B cell (primary cell): Measurements from ENCODE around the gene SMU1. TPM values are rescaled to one million over a fixed set of nuclear protein-coding genes. Genes with fewer than 3 reads are reported as not detected.

Source experiments
- ATAC-seq: fragments of 200-7000 bp; cut with Tn5 transposase; one replicate; pipeline ENCODE4 v1.10.0; 2021; ENCODE audit warnings: low read depth, mild to moderate bottlenecking, moderate number of reproducible peaks, moderate library complexity
- CTCF ChIA-PET: fragments of 350-600 bp; sonication (Branson Sonifier 250); formaldehyde crosslinking; loops from one replicate; lab custom pipeline; 2021; ENCODE audit warnings: antibody characterized with exemption, inconsistent platforms; lab: Charles Lee
- POLR2A ChIA-PET: fragments of 350-600 bp; sonication (Branson Sonifier 250); formaldehyde crosslinking; loops from one replicate; lab custom pipeline; 2021; ENCODE audit warnings: antibody characterized with exemption; lab: Charles Lee
- DNase-seq: peaks from one replicate; pipeline ENCODE4 v3.0.0; 2013
- H2AFZ ChIP-seq: 2 replicates; pipeline ENCODE4 v1.6.1; 2012; ENCODE audit warnings: mild to moderate bottlenecking, low read depth, low read length; ENCODE audit not compliant: insufficient read depth, poor library complexity, severe bottlenecking
- H3K27ac ChIP-seq, 2 donors: 1 replicate in 1 of 2; 2 replicates in 1 of 2; pipeline ENCODE4 v1.5.1; 2012 to 2013; ENCODE audit warnings: low read length in 2 of 2, mild to moderate bottlenecking in 2 of 2, moderate library complexity in 1 of 2
- H3K27me3 ChIP-seq, 4 experiments: fragments of 200-600 bp in 1 of 4; sonication (generic) in 1 of 4; replicated peaks in 1 of 4; 1 replicate in 2 of 4; 2 replicates in 2 of 4; pipeline versions ENCODE4 v1.6.1 to v1.7.0; 2013 to 2016; ENCODE audit warnings: low read length in 3 of 4, mild to moderate bottlenecking in 2 of 4, mixed read lengths in 1 of 4, moderate library complexity in 1 of 4; ENCODE audit not compliant: insufficient read depth in 4 of 4, control insufficient read depth in 3 of 4; ENCODE audit errors: control extremely low read depth in 1 of 4
- H3K36me3 ChIP-seq, 2 experiments: replicated peaks in 1 of 2; 1 replicate in 1 of 2; 2 replicates in 1 of 2; pipeline versions ENCODE4 v1.6.1 to v1.7.1; 2013; ENCODE audit warnings: low read length in 1 of 2; ENCODE audit not compliant: insufficient read depth in 2 of 2, control insufficient read depth in 1 of 2; ENCODE audit errors: control extremely low read depth in 1 of 2, extremely low read depth in 1 of 2
- H3K4me1 ChIP-seq, 2 donors: fragments of 200-600 bp in 1 of 2; sonication (generic) in 1 of 2; 1 replicate in 1 of 2; 2 replicates in 1 of 2; pipeline versions ENCODE4 v1.5.1 to v1.6.1; 2013 to 2017; ENCODE audit warnings: low read length in 2 of 2; ENCODE audit not compliant: control insufficient read depth in 2 of 2, insufficient read depth in 2 of 2
- H3K4me2 ChIP-seq: replicated peaks from 2 replicates; pipeline ENCODE3; 2012; ENCODE audit warnings: mild to moderate bottlenecking, low read depth, low read length; ENCODE audit not compliant: poor library complexity, severe bottlenecking
- H3K4me3 ChIP-seq, 5 experiments: fragments of 200-600 bp in 1 of 5; sonication (generic) in 1 of 5; 1 replicate in 3 of 5; 2 replicates in 2 of 5; pipeline versions ENCODE4 v1.5.1 to v1.7.0; 2011 to 2016; ENCODE audit warnings: low read length in 4 of 5, mild to moderate bottlenecking in 4 of 5, low read depth in 2 of 5, control low read depth in 1 of 5, moderate library complexity in 1 of 5; ENCODE audit not compliant: insufficient read depth in 1 of 5; ENCODE audit errors: control extremely low read depth in 1 of 5, extremely low read depth in 1 of 5
- H3K79me2 ChIP-seq: fragments of 200-600 bp; sonication (generic); one replicate; pipeline ENCODE4 v1.6.0; 2016; ENCODE audit warnings: low read length; ENCODE audit not compliant: control insufficient read depth, insufficient read depth
- H3K9ac ChIP-seq: fragments of 200-600 bp; sonication (generic); 2 replicates; pipeline ENCODE4 v1.6.1; 2017; ENCODE audit warnings: mild to moderate bottlenecking, low read length, moderate library complexity
- H3K9me3 ChIP-seq, 3 donors: one replicate each; pipeline versions ENCODE4 v1.6.1 to v1.7.1; 2013; ENCODE audit warnings: low read length in 2 of 3; ENCODE audit not compliant: control insufficient read depth in 2 of 3, insufficient read depth in 1 of 3; ENCODE audit errors: control extremely low read depth in 1 of 3
- H4K20me1 ChIP-seq: 2 replicates; pipeline ENCODE4 v1.6.0; 2012; ENCODE audit warnings: mild to moderate bottlenecking, low read length; ENCODE audit not compliant: insufficient read depth, control insufficient read depth, poor library complexity, severe bottlenecking
- H3K27ac Mint-ChIP-seq: one replicate; pipeline ENCODE4 v1.8.0; 2021; ENCODE audit warnings: mixed read lengths
- H3K27me3 Mint-ChIP-seq: one replicate; pipeline ENCODE4 v1.8.0; 2021; ENCODE audit warnings: mixed read lengths
- H3K4me1 Mint-ChIP-seq: one replicate; pipeline ENCODE4 v1.8.0; 2021; ENCODE audit warnings: mixed read lengths
- H3K4me3 Mint-ChIP-seq: one replicate; pipeline ENCODE4 v1.8.0; 2021; ENCODE audit warnings: mixed read lengths
- H3K9me3 Mint-ChIP-seq: one replicate; pipeline ENCODE4 v1.8.0; 2022; ENCODE audit warnings: mixed read lengths; ENCODE audit not compliant: insufficient read depth
- CTCF ChIP-seq: fragments of 200-600 bp; IDR thresholded peaks from one replicate; pipeline ENCODE4 v1.8.0; 2022; ENCODE audit warnings: antibody characterized with exemption, mild to moderate bottlenecking
- EZH2 ChIP-seq: IDR thresholded peaks from 2 replicates; pipeline ENCODE4 v1.6.1; 2012; ENCODE audit warnings: borderline replicate concordance, low read depth, mild to moderate bottlenecking, moderate library complexity, low read length; ENCODE audit not compliant: insufficient read depth, poor library complexity, severe bottlenecking
- WGBS: methylation state at CpG from one replicate; pipeline ENCODE4 v1.1.5; 2013; ENCODE audit warnings: missing lambda C conversion rate; ENCODE audit not compliant: insufficient coverage; 5-methylcytosine and 5-hydroxymethylcytosine counted together
- intact Hi-C: fragments of 100-400 bp; cut with micrococcal nuclease; formaldehyde crosslinking; loops from one replicate; pipeline ENCODE4 v1.10.0; 2022
- polyA plus RNA-seq: library from polyadenylated mRNA; depleted of rRNA; stranded (reverse); fragments of >200 nt; gene quantifications from 2 replicates; pipeline ENCODE4 v1.2.3, GENCODE V29; 2012
- total RNA-seq, 2 donors: library from RNA; stranded (reverse); fragments of 120-200 nt in 1 of 2; gene quantifications; 1 replicate in 1 of 2; 2 replicates in 1 of 2; pipeline versions ENCODE4 v1.2.3 to v1.2.4, GENCODE V29; 2013 to 2022

SMU1 gene
- total and polyA plus RNA-seq, 2 donors (not counting 1 experiment from before 2014, with no cell fraction given) = 6.2 to 26.3 TPM

GRCh38 chr9:33081128-33081851, 4.8 kb upstream of the SMU1 start:
- peak overlapping the region in 2 of 5 experiments; percentile 19 to 25 for H3K4me3 ChIP-seq
- Mint-ChIP-seq H3K4me3 (no peak overlapping the region), H3K27ac (no peak overlapping the region), H3K9me3 (no peaks in the 10 kb centered on the region), H3K4me1 (peaks cover 46% of the 10 kb centered on the region), H3K27me3 (no peaks in the 10 kb centered on the region)
- no peaks in the 10 kb centered on the region for H4K20me1 ChIP-seq
- TF ChIP-seq CTCF = peak; percentile 84
- no peak for TF ChIP-seq EZH2
- no peaks in the 10 kb centered on the region for H3K27me3 ChIP-seq
- no peak overlapping the region for H3K27ac ChIP-seq
- H3K9me3 ChIP-seq = peaks cover 0 to 5% (median 0%) of the 10 kb centered on the region in 3 donors
- intact Hi-C loops = loop anchor here (1.0 to 2.0 kb wide), 5 partner anchors 44 to 140 kb away; partner anchors contain the start of gene B4GALT1
- H3K4me1 ChIP-seq = peaks cover 33 to 41% of the 10 kb centered on the region in 2 donors
- peak overlapping the region; percentile 25 for H3K9ac ChIP-seq
- CTCF ChIA-PET = interaction anchor here (0.8 to 16.1 kb wide), 15 partner anchors 13 to 182 kb away, joined by 3 to 217 read pairs (median 4); partner anchors contain the start of gene B4GALT1
- peak; percentile 82 for DNase-seq
- POLR2A ChIA-PET = no interaction called here
- 0% methylated on average over 5 of the region's 9 CpGs for WGBS
- no peak for ATAC-seq
- peak overlapping the region; percentile 63 for H3K4me2 ChIP-seq
- H2AFZ ChIP-seq = no peak overlapping the region
- H3K36me3 ChIP-seq = no peaks in the 10 kb centered on the region
- peaks cover 26% of the 10 kb centered on the region for H3K79me2 ChIP-seq

GRCh38 chr9:33080534-33080933, 4.1 kb upstream of the SMU1 start:
- Histone ChIP-seq H3K9ac (no peak overlapping the region), H3K36me3 (no peaks in the 10 kb centered on the region), H2AFZ (no peak overlapping the region), H3K4me2 (peak overlapping the region; percentile 63), H4K20me1 (no peaks in the 10 kb centered on the region), H3K27me3 (no peaks in the 10 kb centered on the region), H3K4me3 (no peak overlapping the region), H3K79me2 (peaks cover 33% of the 10 kb centered on the region), H3K9me3 (peaks cover 0 to 2% (median 0%) of the 10 kb centered on the region in 3 donors), H3K27ac (no peak overlapping the region), H3K4me1 (peaks cover 38 to 49% of the 10 kb centered on the region in 2 donors)
- intact Hi-C loops = loop anchor here (2.0 kb wide), 1 partner anchor 44 kb away; no protein-coding TSS in a partner anchor
- Mint-ChIP-seq H3K9me3 (no peaks in the 10 kb centered on the region), H3K27me3 (no peaks in the 10 kb centered on the region), H3K4me1 (peaks cover 48% of the 10 kb centered on the region), H3K4me3 (no peak overlapping the region), H3K27ac (no peak overlapping the region)
- ChIA-PET POLR2A (no interaction called here), CTCF (interaction anchor here (0.8 to 16.1 kb wide), 12 partner anchors 12 to 183 kb away, joined by 3 to 217 read pairs (median 4); partner anchors contain the start of gene B4GALT1)
- ATAC-seq (no peak), DNase-seq (no peak)
- TF ChIP-seq CTCF (no peak), EZH2 (no peak)
- WGBS = 80% methylated on average over 2 of the region's 6 CpGs
